RWPE2 (cell line): Measurements from ENCODE around the gene SLAIN1.

Experiments used
- ATAC-seq: fragments of 200-7000 bp; cut with Tn5 transposase; 3 replicates; pipeline ENCODE4 v1.9.1; 2021; ENCODE audit warnings: low read depth
- DNase-seq: peaks from one replicate; pipeline ENCODE4 v3.0.0-alpha.2; 2020; ENCODE audit warnings: low spot score
- H3K27ac ChIP-seq: fragments of 450-650 bp; 2 replicates; pipeline ENCODE4 v1.5.1; 2017; ENCODE audit warnings: mild to moderate bottlenecking; ENCODE audit not compliant: poor library complexity, severe bottlenecking
- H3K27me3 ChIP-seq: fragments of 250-450 bp; sonication (Bioruptor Pico); 2 replicates; pipeline ENCODE4 v1.5.1; 2021; ENCODE audit warnings: mild to moderate bottlenecking, moderate library complexity; ENCODE audit not compliant: insufficient read depth, poor library complexity, severe bottlenecking
- H3K36me3 ChIP-seq: fragments of 250-450 bp; sonication (Bioruptor Pico); 2 replicates; pipeline ENCODE4 v1.5.1; 2020; ENCODE audit warnings: low read depth, mild to moderate bottlenecking, moderate library complexity
- H3K4me1 ChIP-seq: fragments of 250-450 bp; sonication (Bioruptor Pico); 2 replicates; pipeline ENCODE4 v1.5.1; 2021; ENCODE audit warnings: mild to moderate bottlenecking, moderate library complexity; ENCODE audit not compliant: insufficient read depth, poor library complexity, severe bottlenecking
- H3K4me3 ChIP-seq: fragments of 250-450 bp; sonication (Bioruptor Pico); 2 replicates; pipeline ENCODE4 v1.5.1; 2021; ENCODE audit warnings: mild to moderate bottlenecking, moderate library complexity; ENCODE audit not compliant: severe bottlenecking
- H3K9me3 ChIP-seq: fragments of 250-450 bp; sonication (Bioruptor Pico); 2 replicates; pipeline ENCODE4 v1.5.1; 2021; ENCODE audit warnings: mild to moderate bottlenecking, moderate library complexity; ENCODE audit not compliant: severe bottlenecking
- CTCF ChIP-seq: fragments of 450-650 bp; IDR thresholded peaks from one replicate; pipeline ENCODE4 v1.5.1; 2017; ENCODE audit warnings: mild to moderate bottlenecking, moderate library complexity; ENCODE audit not compliant: poor library complexity, severe bottlenecking

SLAIN1 gene

GRCh38 chr13:77740931-77741596, 43.6 kb downstream of the SLAIN1 start:
- H3K27me3 ChIP-seq: peaks cover 8% of the 10 kb centered on the region

GRCh38 chr13:77741597-77741972, 44.1 kb downstream of the SLAIN1 start:
- peaks cover 8% of the 10 kb centered on the region for H3K27me3 ChIP-seq
- no peaks in the 10 kb centered on the region for H3K36me3 ChIP-seq
- DNase-seq (no peak), ATAC-seq (no peak)
- H3K4me3 ChIP-seq: no peak overlapping the region
- H3K9me3 ChIP-seq: no peaks in the 10 kb centered on the region
- no peak overlapping the region for H3K27ac ChIP-seq
- no peak for TF ChIP-seq CTCF
- H3K4me1 ChIP-seq: no peaks in the 10 kb centered on the region

More at GRCh38 chr13:77740931-77741596, 43.6 kb downstream of the SLAIN1 start:
- no peaks in the 10 kb centered on the region for H3K9me3 ChIP-seq
- DNase-seq (no peak), ATAC-seq (no peak)
- no peaks in the 10 kb centered on the region for H3K4me1 ChIP-seq
- H3K27ac ChIP-seq: no peak overlapping the region
- no peaks in the 10 kb centered on the region for H3K36me3 ChIP-seq
- H3K4me3 ChIP-seq: no peak overlapping the region
- no peak for TF ChIP-seq CTCF

- Histone ChIP-seq H3K27me3 (peaks cover 8% of the 10 kb centered on the region), H3K4me1 (no peaks in the 10 kb centered on the region), H3K4me3 (no peak overlapping the region), H3K27ac (no peak overlapping the region), H3K9me3 (no peaks in the 10 kb centered on the region), H3K36me3 (no peaks in the 10 kb centered on the region)
- TF ChIP-seq CTCF: no peak
- DNase-seq: no peak
- ATAC-seq: no peak
Measured at GRCh38 chr13:77742801-77743200, 45.3 kb downstream of the SLAIN1 start.

GRCh38 chr13:77745784-77746183, 48.3 kb downstream of the SLAIN1 start:
- DNase-seq (no peak), ATAC-seq (no peak)
- no peaks in the 10 kb centered on the region for H3K27me3 ChIP-seq
- no peak overlapping the region for H3K27ac ChIP-seq
- TF ChIP-seq CTCF: no peak
- H3K4me3 ChIP-seq: no peak overlapping the region
- no peaks in the 10 kb centered on the region for H3K36me3 ChIP-seq
- no peaks in the 10 kb centered on the region for H3K9me3 ChIP-seq
- no peaks in the 10 kb centered on the region for H3K4me1 ChIP-seq

GRCh38 chr13:77749344-77749880, 51.9 kb downstream of the SLAIN1 start:
- Histone ChIP-seq H3K27ac (no peak overlapping the region), H3K36me3 (no peaks in the 10 kb centered on the region), H3K9me3 (no peaks in the 10 kb centered on the region), H3K4me1 (no peaks in the 10 kb centered on the region), H3K27me3 (no peaks in the 10 kb centered on the region), H3K4me3 (no peak overlapping the region)
- TF ChIP-seq CTCF: no peak
- ATAC-seq: no peak
- DNase-seq: no peak
